WTC11 (cell line): ENCODE results near the gene KIR2DL4.
"Not testable (repeated sequence)": the region's sequence is repeated elsewhere in the genome, so short reads cannot be mapped to it uniquely, and the experiment has no call there.

Source experiments
- AR ChIP-seq: fragments of 250-450 bp; sonication (Bioruptor Pico); IDR thresholded peaks from 2 replicates; pipeline ENCODE4 v1.9.0; 2021; ENCODE audit warnings: mild to moderate bottlenecking
- ELF4 ChIP-seq: sonication (generic); formaldehyde crosslinking; IDR thresholded peaks from 2 replicates; pipeline ENCODE4 v1.8.1; 2022; ENCODE audit warnings: low read depth, mild to moderate bottlenecking, moderate library complexity, missing genetic modification reagents
- MLX ChIP-seq: sonication (generic); formaldehyde crosslinking; IDR thresholded peaks from 2 replicates; pipeline ENCODE4 v1.8.1; 2023; ENCODE audit warnings: mild to moderate bottlenecking, missing genetic modification reagents, moderate library complexity
- NR2C2 ChIP-seq: sonication (generic); formaldehyde crosslinking; IDR thresholded peaks from 2 replicates; pipeline ENCODE4 v1.8.0; 2022; ENCODE audit warnings: mild to moderate bottlenecking, missing genetic modification reagents
- ZNF232 ChIP-seq: sonication (generic); formaldehyde crosslinking; IDR thresholded peaks from 2 replicates; pipeline ENCODE4 v1.8.0; 2022; ENCODE audit warnings: mild to moderate bottlenecking, missing genetic modification reagents
- TF ChIP-seq, protein P1 (sequence below): fragments of 200-600 bp; IDR thresholded peaks from 2 replicates; pipeline ENCODE4 v1.8.0; 2022; ENCODE audit warnings: antibody characterized with exemption

DNA sequence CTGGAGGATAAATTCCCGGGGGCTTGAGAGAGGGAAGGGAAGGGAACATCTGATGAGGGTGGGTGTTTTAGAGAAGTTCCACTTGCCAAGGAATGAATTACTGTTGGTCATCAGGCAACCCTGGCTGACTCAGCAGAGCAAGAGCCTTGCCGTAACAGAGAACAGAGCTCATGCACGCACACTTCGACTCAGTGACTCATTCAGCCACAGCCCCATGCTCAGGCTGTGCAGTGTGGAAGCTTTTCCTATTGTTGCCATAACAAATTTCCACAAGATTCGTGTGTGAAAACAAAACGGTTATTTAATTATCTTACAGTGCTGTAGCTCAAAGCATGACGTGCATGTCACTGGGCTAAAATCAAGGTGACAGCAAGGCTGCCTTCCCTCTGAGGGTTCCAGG is 56.0 kb downstream of the KIR2DL4 start:
- TF ChIP-seq, protein P1, sequence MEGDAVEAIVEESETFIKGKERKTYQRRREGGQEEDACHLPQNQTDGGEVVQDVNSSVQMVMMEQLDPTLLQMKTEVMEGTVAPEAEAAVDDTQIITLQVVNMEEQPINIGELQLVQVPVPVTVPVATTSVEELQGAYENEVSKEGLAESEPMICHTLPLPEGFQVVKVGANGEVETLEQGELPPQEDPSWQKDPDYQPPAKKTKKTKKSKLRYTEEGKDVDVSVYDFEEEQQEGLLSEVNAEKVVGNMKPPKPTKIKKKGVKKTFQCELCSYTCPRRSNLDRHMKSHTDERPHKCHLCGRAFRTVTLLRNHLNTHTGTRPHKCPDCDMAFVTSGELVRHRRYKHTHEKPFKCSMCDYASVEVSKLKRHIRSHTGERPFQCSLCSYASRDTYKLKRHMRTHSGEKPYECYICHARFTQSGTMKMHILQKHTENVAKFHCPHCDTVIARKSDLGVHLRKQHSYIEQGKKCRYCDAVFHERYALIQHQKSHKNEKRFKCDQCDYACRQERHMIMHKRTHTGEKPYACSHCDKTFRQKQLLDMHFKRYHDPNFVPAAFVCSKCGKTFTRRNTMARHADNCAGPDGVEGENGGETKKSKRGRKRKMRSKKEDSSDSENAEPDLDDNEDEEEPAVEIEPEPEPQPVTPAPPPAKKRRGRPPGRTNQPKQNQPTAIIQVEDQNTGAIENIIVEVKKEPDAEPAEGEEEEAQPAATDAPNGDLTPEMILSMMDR, result not testable (repeated sequence)
- not testable (repeated sequence) for TF ChIP-seq NR2C2, AR, ZNF232, ELF4, MLX (CRISPR knock-in tag)
